Measurements from ENCODE around the gene RIIAD1. TPM values are rescaled to one million over a fixed set of nuclear protein-coding genes. Genes with fewer than 3 reads are reported as not detected.

RIIAD1 gene
- total RNA-seq, 2 experiments from 2014 or later: not detected

- Mint-ChIP-seq H3K4me1 (peaks cover 3% of the 10 kb centered on the region), H3K27me3 (no peaks in the 10 kb centered on the region), H3K36me3 (peaks cover 6% of the 10 kb centered on the region), H3K9me3 (ENCODE audit: low read depth) (no peaks in the 10 kb centered on the region), H3K4me3 (no peak overlapping the region), H3K27ac (no peak overlapping the region)
- DNase-seq (no peak), ATAC-seq (no peak)
- CTCF ChIA-PET: no interaction called here
Observed at GRCh38 chr1:151703813-151704212, 17.5 kb upstream of the RIIAD1 start.

- Mint-ChIP-seq H3K4me3 (no peak overlapping the region), H3K27me3 (no peaks in the 10 kb centered on the region), H3K9me3 (ENCODE audit: low read depth) (no peaks in the 10 kb centered on the region), H3K27ac (no peak overlapping the region), H3K4me1 (peaks cover 3% of the 10 kb centered on the region), H3K36me3 (peaks cover 6% of the 10 kb centered on the region)
- CTCF ChIA-PET: no interaction called here
- no peak for DNase-seq
- no peak for ATAC-seq
Observed at GRCh38 chr1:151704246-151704645, 17.1 kb upstream of the RIIAD1 start.

GRCh38 chr1:151705146-151705545 is 16.2 kb upstream of the RIIAD1 start:
- H3K4me1 Mint-ChIP-seq: peaks cover 3% of the 10 kb centered on the region
- CTCF ChIA-PET: interaction anchor here (0.9 to 2.2 kb wide), 2 partner anchors 10 to 12 kb away, joined by 3 to 6 read pairs; no protein-coding TSS in a partner anchor
- no peak for ATAC-seq

GRCh38 chr1:151705753-151706463 is 15.4 kb upstream of the RIIAD1 start:
- Mint-ChIP-seq H3K27me3 (no peaks in the 10 kb centered on the region), H3K27ac (no peak overlapping the region), H3K4me1 (peaks cover 3% of the 10 kb centered on the region), H3K9me3 (ENCODE audit: low read depth) (no peaks in the 10 kb centered on the region), H3K36me3 (peaks cover under 1% of the 10 kb centered on the region), H3K4me3 (no peak overlapping the region)
- DNase-seq: no peak
- CTCF ChIA-PET: interaction anchor here (0.9 to 2.2 kb wide), 2 partner anchors 10 to 13 kb away, joined by 3 to 6 read pairs; no protein-coding TSS in a partner anchor
- peak; percentile 14 for ATAC-seq

More at GRCh38 chr1:151705146-151705545, 16.2 kb upstream of the RIIAD1 start:
- peaks cover 2% of the 10 kb centered on the region for H3K36me3 Mint-ChIP-seq
- H3K4me3 Mint-ChIP-seq: no peak overlapping the region
- no peaks in the 10 kb centered on the region for H3K27me3 Mint-ChIP-seq
- DNase-seq: no peak
- H3K9me3 Mint-ChIP-seq (ENCODE audit: low read depth): no peaks in the 10 kb centered on the region
- no peak overlapping the region for H3K27ac Mint-ChIP-seq

GRCh38 chr1:151706464-151707415 is 14.6 kb upstream of the RIIAD1 start:
- CTCF ChIA-PET: interaction anchor here (2.2 kb wide), 1 partner anchor 14 kb away, joined by 6 read pairs; no protein-coding TSS in a partner anchor
- no peaks in the 10 kb centered on the region for H3K9me3 Mint-ChIP-seq (ENCODE audit: low read depth)
- DNase-seq (no peak), ATAC-seq (no peak)
- no peak overlapping the region for H3K4me3 Mint-ChIP-seq
- no peak overlapping the region for H3K27ac Mint-ChIP-seq
- peaks cover 3% of the 10 kb centered on the region for H3K4me1 Mint-ChIP-seq
- no peaks in the 10 kb centered on the region for H3K36me3 Mint-ChIP-seq
- no peaks in the 10 kb centered on the region for H3K27me3 Mint-ChIP-seq

GRCh38 chr1:151707541-151708065 is 13.7 kb upstream of the RIIAD1 start:
- H3K27me3 Mint-ChIP-seq: no peaks in the 10 kb centered on the region
- H3K4me1 Mint-ChIP-seq: peaks cover 3% of the 10 kb centered on the region
- ATAC-seq (no peak), DNase-seq (no peak)
- CTCF ChIA-PET: no interaction called here
- H3K4me3 Mint-ChIP-seq: no peak overlapping the region
- no peaks in the 10 kb centered on the region for H3K9me3 Mint-ChIP-seq (ENCODE audit: low read depth)
- H3K36me3 Mint-ChIP-seq: no peaks in the 10 kb centered on the region
- H3K27ac Mint-ChIP-seq: no peak overlapping the region

- no peaks in the 10 kb centered on the region for H3K4me1 Mint-ChIP-seq
- ATAC-seq (no peak), DNase-seq (no peak)
- CTCF ChIA-PET: no interaction called here
- no peak overlapping the region for H3K4me3 Mint-ChIP-seq
- H3K27me3 Mint-ChIP-seq: peaks cover 4% of the 10 kb centered on the region
- H3K27ac Mint-ChIP-seq: no peak overlapping the region
- H3K9me3 Mint-ChIP-seq (ENCODE audit: low read depth): no peaks in the 10 kb centered on the region
- H3K36me3 Mint-ChIP-seq: no peaks in the 10 kb centered on the region
Observed at GRCh38 chr1:151708891-151709290, 12.4 kb upstream of the RIIAD1 start.

GRCh38 chr1:151710187-151710840 is 11.0 kb upstream of the RIIAD1 start:
- Mint-ChIP-seq H3K4me1 (no peaks in the 10 kb centered on the region), H3K36me3 (no peaks in the 10 kb centered on the region), H3K27ac (no peak overlapping the region), H3K27me3 (peaks cover 10% of the 10 kb centered on the region), H3K4me3 (no peak overlapping the region), H3K9me3 (ENCODE audit: low read depth) (no peaks in the 10 kb centered on the region)
- DNase-seq (peak; percentile 46), ATAC-seq (peak; percentile 8)
- CTCF ChIA-PET: no interaction called here

- Mint-ChIP-seq H3K27me3 (peaks cover 19% of the 10 kb centered on the region), H3K27ac (no peak overlapping the region), H3K9me3 (ENCODE audit: low read depth) (no peaks in the 10 kb centered on the region), H3K4me1 (no peaks in the 10 kb centered on the region), H3K4me3 (no peak overlapping the region), H3K36me3 (no peaks in the 10 kb centered on the region)
- ATAC-seq: no peak
- CTCF ChIA-PET: no interaction called here
- DNase-seq: no peak
Observed at GRCh38 chr1:151711044-151711800, 10.1 kb upstream of the RIIAD1 start.

GRCh38 chr1:151711951-151712350 is 9.4 kb upstream of the RIIAD1 start:
- CTCF ChIA-PET: no interaction called here
- Mint-ChIP-seq H3K36me3 (no peaks in the 10 kb centered on the region), H3K9me3 (ENCODE audit: low read depth) (no peaks in the 10 kb centered on the region), H3K4me3 (no peak overlapping the region), H3K27me3 (peaks cover 22% of the 10 kb centered on the region), H3K4me1 (peaks cover 2% of the 10 kb centered on the region), H3K27ac (no peak overlapping the region)
- ATAC-seq: no peak
- DNase-seq: no peak

- no peaks in the 10 kb centered on the region for H3K36me3 Mint-ChIP-seq
- H3K9me3 Mint-ChIP-seq (ENCODE audit: low read depth): no peaks in the 10 kb centered on the region
- DNase-seq (no peak), ATAC-seq (no peak)
- H3K27me3 Mint-ChIP-seq: peaks cover 33% of the 10 kb centered on the region
- H3K4me3 Mint-ChIP-seq: no peak overlapping the region
- no peak overlapping the region for H3K27ac Mint-ChIP-seq
- H3K4me1 Mint-ChIP-seq: peaks cover 5% of the 10 kb centered on the region
- CTCF ChIA-PET: no interaction called here
Observed at GRCh38 chr1:151713044-151713443, 8.3 kb upstream of the RIIAD1 start.

- CTCF ChIA-PET: no interaction called here
- DNase-seq: no peak
- no peaks in the 10 kb centered on the region for H3K9me3 Mint-ChIP-seq (ENCODE audit: low read depth)
- no peak for ATAC-seq
- H3K36me3 Mint-ChIP-seq: no peaks in the 10 kb centered on the region
- H3K4me1 Mint-ChIP-seq: peaks cover 5% of the 10 kb centered on the region
- H3K27me3 Mint-ChIP-seq: peaks cover 42% of the 10 kb centered on the region
- H3K4me3 Mint-ChIP-seq: no peak overlapping the region
- no peak overlapping the region for H3K27ac Mint-ChIP-seq
Observed at GRCh38 chr1:151713874-151714273, 7.4 kb upstream of the RIIAD1 start.
